Trophoblast cell (in vitro differentiated cells and primary cell): ENCODE data around the gene REC114.

ENCODE experiments used
- DNase-seq, 2 donors: peaks; one replicate each; pipeline ENCODE4 v3.0.0-alpha.2; 2016
- H2AFZ ChIP-seq: 2 replicates; pipeline ENCODE4 v1.6.1; 2013; ENCODE audit warnings: low read length, moderate library complexity, mild to moderate bottlenecking; ENCODE audit not compliant: insufficient read depth, poor library complexity
- H2AK5ac ChIP-seq: 2 replicates; pipeline ENCODE4 v1.6.1; 2013; ENCODE audit warnings: mild to moderate bottlenecking, low read length
- H2BK120ac ChIP-seq: 2 replicates; pipeline ENCODE4 v1.6.1; 2013; ENCODE audit warnings: low read length, mild to moderate bottlenecking, moderate library complexity; ENCODE audit not compliant: insufficient read depth, poor library complexity
- H2BK12ac ChIP-seq: 2 replicates; pipeline ENCODE4 v1.6.1; 2013; ENCODE audit warnings: mild to moderate bottlenecking, low read length, moderate library complexity
- H2BK5ac ChIP-seq: 2 replicates; pipeline ENCODE4 v1.6.1; 2013; ENCODE audit warnings: low read length, low read depth, moderate library complexity, mild to moderate bottlenecking; ENCODE audit not compliant: poor library complexity
- H3K14ac ChIP-seq: 2 replicates; pipeline ENCODE4 v1.6.1; 2013; ENCODE audit warnings: mild to moderate bottlenecking, low read length
- H3K18ac ChIP-seq: 2 replicates; pipeline ENCODE4 v1.6.1; 2013; ENCODE audit warnings: mild to moderate bottlenecking, low read length
- H3K23ac ChIP-seq: 2 replicates; pipeline ENCODE4 v1.6.1; 2013; ENCODE audit warnings: low read length
- H3K27ac ChIP-seq: 2 replicates; pipeline ENCODE4 v1.5.1; 2013; ENCODE audit warnings: low read depth, mild to moderate bottlenecking, inconsistent platforms, low read length, moderate library complexity
- H3K27me3 ChIP-seq: 2 replicates; pipeline ENCODE4 v1.6.1; 2013; ENCODE audit warnings: inconsistent platforms, mild to moderate bottlenecking, low read length, moderate library complexity; ENCODE audit not compliant: insufficient read depth
- H3K36me3 ChIP-seq, 2 experiments: 1 replicate in 1 of 2; 2 replicates in 1 of 2; pipeline ENCODE4 v1.6.1; 2013; ENCODE audit warnings: low read length in 2 of 2, mild to moderate bottlenecking in 2 of 2, moderate library complexity in 1 of 2; ENCODE audit not compliant: insufficient read depth in 2 of 2, control insufficient read depth in 1 of 2
- H3K4ac ChIP-seq: 2 replicates; pipeline ENCODE4 v1.6.1; 2013; ENCODE audit warnings: low read depth, mild to moderate bottlenecking, low read length, moderate library complexity
- H3K4me1 ChIP-seq, 2 experiments: 1 replicate in 1 of 2; 2 replicates in 1 of 2; pipeline ENCODE4 v1.6.1; 2013; ENCODE audit warnings: low read length in 2 of 2, mild to moderate bottlenecking in 2 of 2, moderate library complexity in 1 of 2; ENCODE audit not compliant: insufficient read depth in 2 of 2, control insufficient read depth in 1 of 2
- H3K4me2 ChIP-seq: 2 replicates; pipeline ENCODE4 v1.6.1; 2013; ENCODE audit warnings: inconsistent platforms, mild to moderate bottlenecking, low read length, moderate library complexity
- H3K4me3 ChIP-seq: 2 replicates; pipeline ENCODE4 v1.5.1; 2013; ENCODE audit warnings: mild to moderate bottlenecking, low read depth, low read length, inconsistent platforms
- H3K79me1 ChIP-seq: one replicate; pipeline ENCODE4 v1.6.1; 2013; ENCODE audit warnings: low read length
- H3K79me2 ChIP-seq: 2 replicates; pipeline ENCODE4 v1.6.1; 2013; ENCODE audit warnings: low read length, mild to moderate bottlenecking; ENCODE audit not compliant: control insufficient read depth, insufficient read depth, poor library complexity
- H3K9ac ChIP-seq: 2 replicates; pipeline ENCODE4 v1.6.1; 2013; ENCODE audit warnings: mild to moderate bottlenecking, low read length
- H3K9me3 ChIP-seq: 2 replicates; pipeline ENCODE4 v1.6.1; 2013; ENCODE audit warnings: low read depth, mild to moderate bottlenecking, control low read depth, inconsistent platforms, low read length; ENCODE audit not compliant: insufficient read depth
- H4K12ac ChIP-seq: 2 replicates; pipeline ENCODE4 v1.6.1; 2013; ENCODE audit warnings: low read depth, mild to moderate bottlenecking, low read length, moderate library complexity
- H4K8ac ChIP-seq: 2 replicates; pipeline ENCODE4 v1.6.1; 2013; ENCODE audit warnings: low read depth, mild to moderate bottlenecking, low read length, moderate library complexity
- H4K91ac ChIP-seq: one replicate; pipeline ENCODE4 v1.6.1; 2013; ENCODE audit warnings: low read depth, mild to moderate bottlenecking, low read length, moderate library complexity
- WGBS: extraction: QIAGEN DNeasy Blood & Tissue Kit; methylation state at CpG from one replicate; pipeline ENCODE4 v1.1.7; 2013; ENCODE audit warnings: missing lambda C conversion rate; ENCODE audit not compliant: insufficient read length, insufficient coverage; ENCODE audit errors: extremely low coverage; 5-methylcytosine and 5-hydroxymethylcytosine counted together

The REC114 gene

DNA sequence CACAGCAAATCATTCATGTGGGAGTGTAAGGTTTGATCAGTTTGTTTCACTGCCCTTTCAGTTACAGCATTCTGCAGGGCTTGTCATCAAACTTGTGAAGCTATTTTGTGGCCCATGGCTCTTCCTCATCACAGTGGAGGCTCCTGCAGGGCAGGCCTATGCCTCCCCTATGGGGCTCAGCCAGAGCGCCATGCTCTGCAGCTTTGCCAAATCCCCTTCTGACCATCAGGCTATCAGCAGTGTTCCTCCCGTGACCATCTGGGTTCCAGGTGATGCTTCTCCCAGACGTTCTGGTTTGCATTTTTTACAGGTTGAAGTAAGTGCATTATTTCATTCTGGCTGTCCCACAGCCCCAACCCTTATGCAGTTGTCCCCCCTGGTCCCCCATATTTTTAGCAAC lies 28.1 kb upstream of the REC114 start:
- no peaks in the 10 kb centered on the region for H3K79me1 ChIP-seq
- H2BK120ac ChIP-seq: no peak overlapping the region
- no peak overlapping the region for H3K18ac ChIP-seq
- DNase-seq: no peak
- no peak overlapping the region for H3K27ac ChIP-seq
- no peak overlapping the region for H2AFZ ChIP-seq
- no peak overlapping the region for H3K4me3 ChIP-seq
- H4K12ac ChIP-seq: no peak overlapping the region
- no peak overlapping the region for H4K91ac ChIP-seq
- no peaks in the 10 kb centered on the region for H3K36me3 ChIP-seq
- H2AK5ac ChIP-seq: no peak overlapping the region
- H3K4ac ChIP-seq: no peak overlapping the region
- no peaks in the 10 kb centered on the region for H3K27me3 ChIP-seq
- no peaks in the 10 kb centered on the region for H3K79me2 ChIP-seq
- H4K8ac ChIP-seq: no peak overlapping the region
- WGBS: no CpG with 5 or more reads among the region's 3 CpGs
- H3K4me2 ChIP-seq: no peak overlapping the region
- H2BK12ac ChIP-seq: no peak overlapping the region
- no peaks in the 10 kb centered on the region for H3K4me1 ChIP-seq
- no peak overlapping the region for H2BK5ac ChIP-seq
- H3K14ac ChIP-seq: no peak overlapping the region
- H3K9me3 ChIP-seq: no peaks in the 10 kb centered on the region
- no peak overlapping the region for H3K9ac ChIP-seq
- no peak overlapping the region for H3K23ac ChIP-seq

DNA sequence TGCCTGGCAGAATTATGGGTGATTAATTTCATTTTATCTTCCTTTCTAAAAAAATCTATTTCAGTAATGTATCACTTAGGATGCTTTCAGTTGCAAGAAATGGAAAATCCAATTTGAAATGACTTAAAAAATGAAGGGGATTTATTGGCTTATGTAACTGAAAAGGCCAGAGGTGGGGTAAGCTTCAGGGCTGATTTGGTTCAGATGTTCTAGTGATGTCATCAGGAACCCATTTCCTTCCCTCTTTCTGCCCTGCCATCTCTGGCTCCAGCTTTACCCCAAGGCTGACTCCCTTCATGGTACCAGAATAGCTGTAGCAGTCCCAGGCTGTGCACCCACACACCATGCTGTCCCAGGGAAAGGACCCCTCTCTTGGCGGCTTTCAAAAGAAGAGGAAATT lies 18.5 kb upstream of the REC114 start:
- Histone ChIP-seq H3K36me3 (no peaks in the 10 kb centered on the region), H3K27ac (no peak overlapping the region), H2AK5ac (no peak overlapping the region), H3K9me3 (no peaks in the 10 kb centered on the region), H3K23ac (no peak overlapping the region), H4K91ac (no peak overlapping the region), H3K9ac (no peak overlapping the region), H3K4me1 (no peaks in the 10 kb centered on the region), H3K14ac (no peak overlapping the region), H2BK120ac (no peak overlapping the region), H3K18ac (no peak overlapping the region), H3K79me1 (no peaks in the 10 kb centered on the region), H4K12ac (no peak overlapping the region), H2AFZ (no peak overlapping the region), H4K8ac (no peak overlapping the region), H3K27me3 (no peaks in the 10 kb centered on the region), H3K4ac (no peak overlapping the region), H3K4me3 (no peak overlapping the region), H3K79me2 (no peaks in the 10 kb centered on the region), H2BK5ac (no peak overlapping the region), H2BK12ac (no peak overlapping the region), H3K4me2 (no peak overlapping the region)
- WGBS: no CpG with 5 or more reads among the region's 1 CpG
- DNase-seq: no peak

DNA sequence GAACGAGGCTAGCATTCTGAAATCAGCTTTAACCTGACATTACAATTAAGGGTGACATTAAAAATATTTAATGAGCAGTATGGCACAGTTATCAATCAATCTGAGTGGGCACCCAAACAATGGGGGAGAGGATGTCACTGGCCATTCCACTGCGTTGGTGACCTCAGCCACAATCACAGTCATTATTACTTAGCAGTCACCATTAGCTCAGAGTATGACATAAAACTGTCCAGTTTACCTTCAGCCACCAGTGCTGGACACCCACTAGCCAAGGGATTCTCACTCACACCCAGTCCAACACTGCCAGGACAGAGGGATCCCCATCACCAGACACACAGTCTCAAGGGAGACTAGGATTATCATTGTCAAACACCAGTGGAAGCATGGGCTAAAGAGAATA lies 17.5 kb upstream of the REC114 start:
- no peak overlapping the region for H3K4ac ChIP-seq
- no peak overlapping the region for H2BK120ac ChIP-seq
- no peak overlapping the region for H4K8ac ChIP-seq
- H3K14ac ChIP-seq: no peak overlapping the region
- no peak overlapping the region for H3K18ac ChIP-seq
- H2BK12ac ChIP-seq: no peak overlapping the region
- no peak overlapping the region for H2BK5ac ChIP-seq
- no peak overlapping the region for H2AK5ac ChIP-seq
- H3K9me3 ChIP-seq: no peaks in the 10 kb centered on the region
- no peak overlapping the region for H3K4me3 ChIP-seq
- no peaks in the 10 kb centered on the region for H3K4me1 ChIP-seq
- no peak overlapping the region for H2AFZ ChIP-seq
- H3K23ac ChIP-seq: no peak overlapping the region
- H3K4me2 ChIP-seq: no peak overlapping the region
- H3K9ac ChIP-seq: no peak overlapping the region
- no peaks in the 10 kb centered on the region for H3K27me3 ChIP-seq
- no peak overlapping the region for H4K12ac ChIP-seq
- no peaks in the 10 kb centered on the region for H3K79me1 ChIP-seq
- H3K36me3 ChIP-seq: no peaks in the 10 kb centered on the region
- no peaks in the 10 kb centered on the region for H3K79me2 ChIP-seq
- WGBS: no CpG with 5 or more reads among the region's 2 CpGs
- no peak overlapping the region for H3K27ac ChIP-seq
- DNase-seq: no peak
- H4K91ac ChIP-seq: no peak overlapping the region

DNA sequence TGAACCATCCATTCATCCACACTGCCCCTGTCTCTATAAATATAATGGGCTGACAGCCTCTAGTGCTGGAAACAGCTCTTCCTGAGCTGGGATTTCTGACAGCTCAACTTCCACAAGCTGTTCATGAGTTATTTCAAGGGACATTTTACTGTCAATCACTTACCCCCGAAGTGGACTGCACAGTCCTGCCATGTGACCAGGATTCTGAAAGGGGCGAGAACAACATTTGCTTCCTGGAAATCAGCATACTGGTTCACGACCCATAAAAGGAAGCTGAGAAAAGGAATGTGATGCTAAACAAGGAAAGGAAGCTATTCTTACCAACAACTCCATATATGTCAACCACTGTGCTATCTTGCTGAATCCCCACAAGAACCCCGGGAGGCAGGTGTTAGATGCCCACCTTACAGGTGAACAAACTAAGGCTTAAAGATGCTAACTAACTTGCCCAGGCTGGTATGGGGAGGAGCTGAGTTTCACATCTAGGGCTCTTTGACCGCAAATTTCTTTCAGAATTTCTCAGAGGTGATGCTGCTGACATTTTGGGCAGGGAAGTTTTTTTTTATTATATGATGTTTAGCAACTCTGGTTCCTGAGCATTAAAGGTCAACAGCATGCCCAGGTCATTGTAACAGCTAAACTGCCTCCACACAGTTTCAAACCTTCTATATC lies 16.5 kb upstream of the REC114 start:
- no peak for DNase-seq
- Histone ChIP-seq H2BK5ac (no peak overlapping the region), H3K4me3 (no peak overlapping the region), H4K8ac (no peak overlapping the region), H3K4me1 (no peaks in the 10 kb centered on the region), H2BK120ac (no peak overlapping the region), H4K12ac (no peak overlapping the region), H3K9ac (peak overlapping the region; percentile 3), H3K23ac (no peak overlapping the region), H4K91ac (no peak overlapping the region), H2BK12ac (no peak overlapping the region), H3K14ac (no peak overlapping the region), H3K79me2 (no peaks in the 10 kb centered on the region), H2AFZ (no peak overlapping the region), H3K4ac (no peak overlapping the region), H3K4me2 (no peak overlapping the region), H3K27ac (no peak overlapping the region), H3K36me3 (no peaks in the 10 kb centered on the region), H2AK5ac (no peak overlapping the region), H3K27me3 (no peaks in the 10 kb centered on the region), H3K79me1 (no peaks in the 10 kb centered on the region), H3K9me3 (peaks cover 1% of the 10 kb centered on the region), H3K18ac (no peak overlapping the region)
- no CpG with 5 or more reads among the region's 5 CpGs for WGBS
